GM19099 (cell line): ENCODE results near the gene HTT-AS.

ENCODE experiments used
- POLR2A ChIP-seq: IDR thresholded peaks from 3 replicates; pipeline ENCODE4 v1.6.1; 2011; ENCODE audit warnings: low read depth; ENCODE audit not compliant: insufficient read length; ENCODE audit errors: extremely low read depth

The HTT-AS gene

DNA sequence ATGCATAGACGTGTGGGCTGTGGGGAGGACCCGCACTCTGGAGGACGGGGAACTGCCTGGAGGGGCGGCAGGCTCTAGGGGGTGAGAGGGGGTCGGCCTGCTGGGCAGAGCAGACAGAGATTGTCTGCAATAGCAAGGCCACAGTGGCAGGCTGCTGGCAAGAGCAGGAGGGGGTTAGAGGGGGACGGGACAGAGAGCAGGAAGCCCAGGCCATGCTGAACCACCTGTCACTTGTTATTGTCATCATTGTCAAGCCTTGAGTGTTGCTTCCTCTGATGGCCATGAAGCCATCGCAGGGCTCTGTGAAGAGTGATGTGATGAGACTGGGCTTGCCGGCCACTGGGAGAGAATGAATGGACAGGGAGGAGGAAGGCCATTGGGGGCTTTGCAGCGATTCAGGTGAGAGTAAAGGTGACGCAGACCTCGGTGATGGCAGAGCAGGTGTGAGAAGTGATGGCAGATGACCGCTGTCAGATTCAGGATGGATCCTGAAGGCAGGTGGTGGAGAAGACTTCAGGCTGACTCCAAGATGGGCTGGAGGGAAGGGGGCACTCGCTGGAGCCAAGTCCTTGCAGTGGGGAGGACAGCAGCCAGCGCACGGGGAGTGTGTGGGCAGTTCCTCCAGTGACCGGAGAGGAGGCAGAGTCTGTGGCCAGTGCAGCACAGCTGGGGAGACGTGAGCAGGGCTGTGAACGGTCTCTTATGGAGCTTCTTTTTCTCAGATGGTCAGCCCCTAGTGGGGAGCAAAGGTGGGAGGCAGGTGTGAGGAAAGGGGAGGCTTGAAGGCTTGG is 43.6 kb downstream of the HTT-AS start:
- no peak for TF ChIP-seq POLR2A

DNA sequence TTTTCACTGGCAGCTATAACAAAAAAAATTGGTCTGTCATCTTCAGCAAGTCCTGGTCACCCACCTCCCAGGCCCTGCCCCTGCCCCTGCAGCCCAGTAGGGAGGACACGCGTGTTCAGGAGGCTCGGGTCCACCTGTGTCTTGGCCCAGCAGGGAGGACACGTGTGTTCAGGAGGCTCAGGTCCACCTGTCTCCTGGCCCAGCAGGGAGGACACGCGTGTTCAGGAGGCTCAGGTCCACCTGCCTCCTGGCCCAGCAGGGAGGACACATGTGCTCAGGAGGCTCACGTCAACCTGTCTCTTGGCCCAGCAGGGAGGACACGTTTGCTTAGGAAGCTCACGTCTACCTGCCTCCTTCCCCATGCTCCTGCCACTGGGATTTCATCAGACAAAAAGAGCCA is 44.9 kb downstream of the HTT-AS start:
- TF ChIP-seq POLR2A = no peak

DNA sequence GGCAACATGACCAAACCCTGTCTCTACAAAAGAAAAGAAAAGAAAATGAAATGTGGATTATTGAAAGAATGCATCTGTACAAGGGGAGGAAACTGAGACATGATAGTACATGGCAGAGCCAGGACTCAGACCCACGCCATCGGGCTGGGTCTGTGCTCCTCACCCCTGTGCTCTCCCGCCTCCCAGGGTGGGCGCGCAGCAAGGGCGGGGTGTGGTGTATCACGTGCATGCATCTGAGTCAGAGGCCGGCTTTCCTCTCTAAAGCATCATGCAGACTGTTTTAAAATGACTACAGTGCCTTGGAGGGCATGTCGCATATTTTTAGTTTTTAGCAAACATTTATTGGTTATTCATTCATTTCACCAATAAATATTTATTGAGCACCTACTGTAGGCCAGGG is 47.8 kb downstream of the HTT-AS start:
- TF ChIP-seq POLR2A = no peak

DNA sequence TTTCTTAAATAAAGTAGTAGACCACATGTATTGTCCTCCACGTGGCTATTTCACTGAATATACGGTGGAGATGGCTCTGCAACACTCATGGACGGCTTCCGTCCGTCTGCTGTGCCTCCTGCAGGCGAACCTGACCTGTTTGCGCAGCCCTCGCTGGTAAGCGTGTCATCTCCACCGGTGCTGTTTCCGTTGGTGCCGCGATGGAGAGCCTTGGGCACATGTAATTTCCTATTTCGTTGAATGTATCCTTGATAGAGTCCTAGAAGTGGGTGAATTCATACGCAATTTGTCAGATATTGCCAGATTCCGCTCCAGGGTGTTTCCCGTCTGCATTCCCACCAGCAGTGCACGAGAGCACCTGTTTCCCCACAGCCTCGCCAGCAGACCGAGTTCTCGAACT is 48.5 kb downstream of the HTT-AS start:
- TF ChIP-seq POLR2A = no peak

DNA sequence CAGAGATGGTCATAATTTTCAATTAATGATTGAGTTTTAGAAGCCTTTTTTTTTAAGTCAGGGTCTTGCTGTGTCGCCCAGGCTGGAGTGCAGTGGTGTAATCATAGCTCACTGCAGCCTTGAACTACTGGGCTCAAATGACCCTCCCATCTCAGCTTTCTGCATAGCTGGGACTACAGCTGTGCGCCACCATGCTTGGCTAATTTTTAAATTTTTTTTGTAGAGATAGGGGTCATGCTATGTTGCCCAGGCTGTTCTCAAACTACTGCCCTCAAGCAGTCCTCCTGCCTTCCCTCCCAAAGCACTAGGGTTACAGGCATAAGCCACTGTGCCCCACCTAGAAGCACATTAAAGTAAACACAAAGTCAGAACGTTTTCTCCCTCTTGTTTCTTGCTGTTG is 51.7 kb downstream of the HTT-AS start:
- TF ChIP-seq POLR2A = no peak

DNA sequence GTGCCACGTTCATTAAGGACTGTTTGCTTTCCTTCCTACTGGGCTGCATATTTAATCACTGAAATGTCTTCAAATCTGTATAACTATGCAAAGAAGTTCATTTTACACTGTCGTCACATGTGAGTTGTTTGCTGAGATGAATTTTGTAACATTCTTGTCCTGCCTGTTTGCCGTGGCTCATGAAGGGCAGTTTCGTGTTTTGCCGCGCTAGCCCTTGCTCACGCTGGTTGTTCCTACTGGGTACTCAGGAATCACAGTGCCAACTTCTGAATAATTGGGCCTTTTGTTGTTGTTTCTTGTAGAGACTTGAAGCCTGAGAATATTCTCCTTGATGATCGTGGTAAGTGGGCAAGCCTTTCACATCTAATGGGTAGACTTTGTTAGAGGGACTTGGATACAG is 52.2 kb downstream of the HTT-AS start:
- no peak for TF ChIP-seq POLR2A

DNA sequence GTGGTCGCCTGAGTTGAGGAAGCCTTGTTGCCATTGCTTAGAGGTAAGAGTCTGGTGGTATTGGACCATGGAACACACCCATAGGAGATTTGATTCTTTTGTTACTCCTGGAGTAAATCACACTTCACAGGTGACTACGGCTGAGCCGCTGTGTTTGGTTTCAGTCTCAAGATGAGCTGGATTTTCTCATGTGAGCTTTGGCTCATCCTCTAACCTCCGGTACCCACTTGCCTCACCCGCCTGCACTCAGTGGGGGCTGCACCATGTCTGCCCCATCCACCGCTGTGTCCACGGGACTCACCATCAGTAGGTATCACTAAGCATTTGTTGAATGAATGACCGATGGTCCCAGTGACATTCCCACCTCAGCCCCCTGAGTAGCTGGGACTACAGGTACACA is 52.7 kb downstream of the HTT-AS start:
- no peak for TF ChIP-seq POLR2A

DNA sequence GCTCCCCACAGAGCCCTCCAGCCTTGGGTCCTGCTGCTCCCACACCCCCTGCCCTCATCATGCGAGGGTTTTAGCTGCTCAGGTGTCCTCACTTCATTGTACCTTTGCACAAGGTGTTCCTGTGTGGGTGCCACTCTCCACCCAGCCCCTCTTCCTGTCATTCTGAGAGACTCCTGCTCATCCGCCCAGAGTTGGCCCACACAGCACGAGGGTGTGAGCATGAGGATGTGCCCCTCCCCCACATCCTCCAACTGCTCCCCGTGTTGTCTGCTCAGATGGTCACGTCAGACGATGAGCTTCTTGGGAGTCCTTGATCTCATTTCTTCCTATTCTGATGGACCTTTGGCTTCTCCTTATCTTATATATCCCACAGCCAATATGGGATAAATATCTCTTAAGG is 53.2 kb downstream of the HTT-AS start:
- no peak for TF ChIP-seq POLR2A

DNA sequence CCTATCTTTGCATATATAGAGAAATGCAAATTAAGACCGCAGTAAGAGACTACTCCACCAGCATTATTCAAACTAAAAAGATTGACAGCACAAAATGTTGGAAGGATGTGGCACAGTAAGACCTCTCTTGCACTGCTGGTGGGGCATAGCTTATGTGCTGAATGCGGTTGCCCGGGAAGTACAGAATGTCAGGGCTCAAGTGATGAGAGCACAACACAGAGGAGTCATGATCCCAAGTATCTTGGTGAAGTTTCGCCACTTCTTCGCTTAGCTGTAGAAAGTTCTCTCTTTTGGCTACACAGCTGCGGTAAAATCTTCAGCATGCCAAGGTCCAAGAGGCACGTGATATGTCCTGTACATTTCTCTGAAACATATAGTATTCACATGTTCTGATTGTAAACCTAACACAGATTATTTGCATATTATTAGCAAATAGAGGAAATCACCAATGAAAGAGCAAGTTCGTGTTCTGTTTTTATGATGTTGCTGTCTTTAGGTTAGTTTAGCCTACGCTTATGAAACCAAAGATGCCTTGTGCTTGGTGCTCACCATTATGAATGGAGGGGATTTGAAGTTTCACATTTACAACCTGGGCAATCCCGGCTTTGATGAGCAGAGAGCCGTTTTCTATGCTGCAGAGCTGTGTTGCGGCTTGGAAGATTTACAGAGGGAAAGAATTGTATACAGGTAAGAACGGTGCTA is 55.0 kb downstream of the HTT-AS start:
- TF ChIP-seq POLR2A = no peak

DNA sequence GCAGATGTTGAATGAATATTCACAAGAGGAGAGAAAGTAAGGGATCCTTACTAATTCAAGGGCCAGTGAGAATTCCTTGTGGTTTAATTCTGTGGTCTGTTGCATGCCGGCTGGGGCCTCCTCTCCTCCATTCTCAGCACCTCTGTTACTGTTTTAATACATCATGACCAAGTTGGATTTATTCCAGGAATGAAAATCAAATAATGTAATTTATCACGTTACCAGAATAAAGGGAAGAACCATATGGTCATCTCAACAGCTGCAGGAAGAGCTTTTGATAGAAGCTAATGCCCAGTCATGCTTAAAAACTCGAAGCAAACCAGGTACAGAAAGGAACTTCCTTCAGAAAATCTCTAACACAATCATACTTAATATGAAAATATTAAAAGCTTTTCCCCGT is 56.8 kb downstream of the HTT-AS start:
- TF ChIP-seq POLR2A = no peak

DNA sequence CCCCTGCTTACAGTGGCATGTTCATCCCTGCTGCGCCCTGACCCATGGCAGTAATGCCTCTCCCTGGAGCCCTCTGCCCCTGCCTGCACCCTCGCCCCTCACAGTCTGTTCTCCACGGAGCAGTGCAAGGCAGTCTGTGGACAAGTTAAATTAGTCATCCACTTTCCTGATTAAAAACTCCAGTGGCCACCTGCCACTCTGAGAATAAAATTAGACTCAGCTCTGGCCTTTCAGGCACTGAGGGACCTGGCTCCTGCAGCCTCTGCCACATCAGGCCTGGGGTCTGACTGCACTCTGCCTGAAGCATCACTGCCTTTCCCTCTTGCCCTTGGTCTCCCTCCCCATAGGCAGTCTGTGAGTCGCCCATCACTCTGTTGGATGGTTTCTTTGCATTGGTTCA is 57.4 kb downstream of the HTT-AS start:
- no peak for TF ChIP-seq POLR2A

DNA sequence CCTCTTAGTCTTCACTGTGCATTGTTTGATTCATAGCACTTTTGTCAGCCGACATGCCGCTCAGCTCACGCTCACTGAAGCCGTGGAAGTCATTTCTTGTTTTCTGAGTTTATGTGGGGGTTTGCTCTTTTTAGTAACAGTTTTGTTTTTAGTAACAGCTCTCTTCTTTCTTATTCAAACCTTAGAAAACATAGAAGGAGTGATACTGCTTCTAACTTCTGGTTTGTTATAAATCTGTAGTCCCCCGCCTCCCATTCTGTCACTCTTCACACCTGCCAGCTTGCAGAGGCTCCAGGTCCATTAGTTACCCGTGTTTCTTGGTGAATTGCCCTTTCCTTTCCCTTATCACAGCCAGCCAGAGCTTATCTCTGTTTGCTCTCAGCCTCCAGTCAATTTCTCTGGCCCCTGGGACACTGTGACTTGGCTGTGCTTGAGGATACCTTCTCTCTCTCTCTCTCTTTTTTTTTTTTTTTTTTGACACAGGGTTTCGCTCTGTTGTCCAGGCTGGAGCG is 60.4 kb downstream of the HTT-AS start:
- no peak for TF ChIP-seq POLR2A
